Central memory CD8-positive, alpha-beta T cell (primary cell): ENCODE data around the gene BIRC7.

Experiments
- ATAC-seq: fragments of 150-1000 bp; cut with Tn5 transposase; replicated peaks from 2 replicates; pipeline ENCODE4 v1.10.0; 2022; ENCODE audit warnings: mild to moderate bottlenecking, moderate FRiP score, moderate number of reproducible peaks; ENCODE audit not compliant: poor library complexity, severe bottlenecking; ENCODE audit errors: extremely low read depth
- DNase-seq, 2 donors: peaks; one replicate each; pipeline ENCODE4 v3.0.0; 2021; ENCODE audit warnings: low spot score in 2 of 2
- H3K27ac Mint-ChIP-seq: one replicate; pipeline ENCODE4 v1.8.0; 2022; ENCODE audit warnings: low read depth, mild to moderate bottlenecking, moderate library complexity, mixed read lengths
- H3K27me3 Mint-ChIP-seq: one replicate; pipeline ENCODE4 v1.8.0; 2022; ENCODE audit warnings: mixed read lengths
- H3K36me3 Mint-ChIP-seq: one replicate; pipeline ENCODE4 v1.8.0; 2022; ENCODE audit warnings: mild to moderate bottlenecking, moderate library complexity, mixed read lengths; ENCODE audit not compliant: insufficient read depth
- H3K4me1 Mint-ChIP-seq: one replicate; pipeline ENCODE4 v1.8.0; 2022; ENCODE audit warnings: mixed read lengths
- H3K4me3 Mint-ChIP-seq: one replicate; pipeline ENCODE4 v1.8.0; 2022; ENCODE audit warnings: mild to moderate bottlenecking, moderate library complexity, mixed read lengths
- H3K9me3 Mint-ChIP-seq: one replicate; pipeline ENCODE4 v1.8.0; 2022; ENCODE audit warnings: mixed read lengths

BIRC7 gene

DNA sequence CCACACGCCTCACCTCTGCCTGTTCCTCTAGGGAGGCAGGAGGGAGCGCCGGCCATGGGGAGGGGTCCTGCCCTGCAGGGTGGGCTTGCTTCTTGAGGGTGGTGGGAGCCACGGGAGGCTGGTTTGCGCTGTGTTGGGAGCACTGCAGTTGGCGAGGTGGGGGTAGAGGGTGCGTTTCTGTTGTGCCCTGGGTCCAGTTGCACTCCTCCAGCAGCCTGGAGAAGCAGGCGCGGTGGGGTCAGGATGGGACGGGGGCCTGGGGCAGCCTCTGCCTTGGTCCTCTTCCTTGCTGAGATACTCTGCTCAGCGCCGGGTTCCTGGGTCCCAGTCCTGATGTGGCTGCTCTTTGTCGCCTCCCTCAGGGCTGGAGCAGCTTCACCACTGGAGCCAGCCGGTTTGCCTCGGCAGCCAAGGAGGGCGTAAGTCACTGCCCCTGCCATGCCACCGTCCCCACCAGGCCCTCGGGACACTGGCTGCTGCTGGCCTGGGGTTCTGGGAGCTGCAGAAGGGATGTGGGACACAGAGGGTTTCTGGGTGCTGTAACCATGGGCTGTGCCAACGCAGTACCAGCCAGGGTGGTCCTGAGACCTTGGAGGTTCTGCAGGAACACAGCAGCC, 45.3 kb downstream of the BIRC7 start:
- DNase-seq (no peak), ATAC-seq (no peak)
- Mint-ChIP-seq H3K27ac (no peak overlapping the region), H3K27me3 (no peaks in the 10 kb centered on the region), H3K9me3 (no peaks in the 10 kb centered on the region), H3K4me3 (no peak overlapping the region), H3K4me1 (no peaks in the 10 kb centered on the region), H3K36me3 (peaks cover 22% of the 10 kb centered on the region)

DNA sequence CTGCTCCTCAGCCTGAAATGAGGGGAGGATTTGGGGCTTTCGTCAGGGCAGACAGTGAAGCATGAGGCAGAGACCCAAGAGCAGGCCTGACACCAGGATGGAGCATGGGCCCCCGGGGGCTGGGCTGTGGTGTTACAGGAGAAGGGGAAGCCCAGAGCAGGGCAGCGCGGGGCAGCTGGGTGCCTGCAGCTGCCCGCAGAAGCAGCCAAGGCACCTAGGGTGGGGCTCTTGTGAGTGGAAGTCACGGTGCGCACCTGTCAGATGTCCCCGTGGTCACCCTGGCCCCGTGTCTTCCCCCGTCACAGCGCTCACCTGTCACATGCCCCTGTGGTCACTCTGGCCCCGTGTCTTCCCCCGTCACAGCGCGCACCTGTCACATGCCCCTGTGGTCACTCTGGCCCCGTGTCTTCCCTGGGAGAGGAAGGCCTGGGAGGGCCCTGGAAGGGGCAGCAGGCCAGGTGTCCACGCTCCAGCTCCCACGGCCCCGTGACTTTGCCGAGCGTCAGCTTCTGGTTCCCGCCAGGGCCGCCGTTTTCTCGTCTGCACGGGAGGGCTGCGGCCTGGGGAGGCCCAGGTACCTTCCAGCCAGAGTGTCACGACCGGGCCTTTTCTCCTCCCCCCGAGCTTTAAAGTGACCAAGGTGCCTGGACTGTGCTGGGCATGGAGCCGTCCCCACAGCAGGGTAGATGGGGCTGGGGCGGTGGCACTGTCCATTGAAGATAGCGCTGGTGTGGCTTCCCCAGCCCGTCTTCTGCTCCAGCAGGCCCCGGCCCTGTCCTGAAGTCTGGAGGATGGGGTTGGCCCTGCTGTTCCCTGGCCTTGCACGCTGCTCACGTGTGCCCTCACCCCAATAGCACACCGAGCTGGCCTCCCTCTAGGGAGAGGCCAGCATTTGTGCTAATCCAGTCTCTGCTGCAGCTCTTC, 46.3 kb downstream of the BIRC7 start:
- Mint-ChIP-seq H3K4me3 (no peak overlapping the region), H3K9me3 (no peaks in the 10 kb centered on the region), H3K27ac (no peak overlapping the region), H3K4me1 (no peaks in the 10 kb centered on the region), H3K27me3 (no peaks in the 10 kb centered on the region), H3K36me3 (peaks cover 22% of the 10 kb centered on the region)
- ATAC-seq (no peak), DNase-seq (no peak)

DNA sequence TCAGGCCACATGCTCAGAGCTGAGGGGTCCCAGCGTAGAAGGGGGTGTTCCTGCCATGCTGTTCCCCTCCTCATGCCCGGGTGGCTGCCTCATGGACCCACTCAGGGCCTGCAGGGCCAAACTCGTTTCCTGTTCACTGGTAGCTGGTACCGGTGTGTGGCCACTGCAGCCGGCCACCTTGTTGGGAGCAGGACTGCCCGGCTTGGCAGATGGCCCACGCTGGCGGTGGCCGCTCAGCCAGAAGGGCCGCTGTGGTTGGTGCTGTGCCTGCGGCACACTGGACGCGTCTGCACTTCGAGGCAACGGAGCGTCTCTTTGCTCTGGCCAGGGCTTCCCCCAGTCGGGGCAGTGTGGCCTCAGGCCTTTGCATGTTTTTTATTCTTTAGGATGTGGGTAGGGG, 47.2 kb downstream of the BIRC7 start:
- ATAC-seq: no peak
- Mint-ChIP-seq H3K9me3 (no peaks in the 10 kb centered on the region), H3K4me3 (no peak overlapping the region), H3K27me3 (no peaks in the 10 kb centered on the region), H3K4me1 (no peaks in the 10 kb centered on the region), H3K36me3 (peaks cover 21% of the 10 kb centered on the region), H3K27ac (no peak overlapping the region)
- no peak for DNase-seq

DNA sequence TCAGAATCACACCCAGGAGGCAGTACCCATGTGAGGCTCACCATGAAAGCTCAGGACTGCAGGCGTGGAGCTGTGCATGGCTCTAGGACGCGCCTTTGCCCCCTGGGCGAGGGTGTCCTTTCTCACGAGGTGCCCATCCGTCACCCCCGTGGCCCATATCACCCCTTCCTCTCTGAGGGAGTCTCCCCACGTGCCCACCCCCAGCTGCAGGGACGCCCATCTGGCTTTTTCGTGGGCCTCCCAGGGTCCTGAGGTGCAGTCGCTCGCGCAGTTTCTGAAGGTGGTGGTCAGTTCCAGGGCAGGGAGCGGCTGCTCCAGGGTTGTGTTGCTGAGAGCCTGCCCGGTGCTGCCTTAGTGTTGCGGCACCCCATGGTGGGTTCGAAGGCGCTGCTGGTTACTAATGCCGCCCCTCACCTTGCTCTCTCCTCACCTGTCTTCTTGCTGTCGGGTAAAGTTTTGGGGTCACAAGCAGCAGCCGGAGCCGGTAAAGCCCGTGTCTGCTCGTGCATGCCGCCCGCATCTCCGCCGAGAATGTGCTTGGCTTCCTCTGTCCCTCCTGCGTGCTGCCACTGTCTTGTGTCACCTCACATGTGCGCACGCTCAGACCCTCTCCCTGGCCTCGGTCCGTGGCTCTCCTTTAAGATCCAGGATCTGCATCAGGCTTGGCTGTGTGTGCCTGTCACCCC, 47.8 kb downstream of the BIRC7 start:
- no peaks in the 10 kb centered on the region for H3K4me1 Mint-ChIP-seq
- no peaks in the 10 kb centered on the region for H3K9me3 Mint-ChIP-seq
- no peaks in the 10 kb centered on the region for H3K27me3 Mint-ChIP-seq
- ATAC-seq (no peak), DNase-seq (no peak)
- H3K27ac Mint-ChIP-seq: peak overlapping the region; percentile 55
- peaks cover 21% of the 10 kb centered on the region for H3K36me3 Mint-ChIP-seq
- H3K4me3 Mint-ChIP-seq: peak overlapping the region; percentile 51

DNA sequence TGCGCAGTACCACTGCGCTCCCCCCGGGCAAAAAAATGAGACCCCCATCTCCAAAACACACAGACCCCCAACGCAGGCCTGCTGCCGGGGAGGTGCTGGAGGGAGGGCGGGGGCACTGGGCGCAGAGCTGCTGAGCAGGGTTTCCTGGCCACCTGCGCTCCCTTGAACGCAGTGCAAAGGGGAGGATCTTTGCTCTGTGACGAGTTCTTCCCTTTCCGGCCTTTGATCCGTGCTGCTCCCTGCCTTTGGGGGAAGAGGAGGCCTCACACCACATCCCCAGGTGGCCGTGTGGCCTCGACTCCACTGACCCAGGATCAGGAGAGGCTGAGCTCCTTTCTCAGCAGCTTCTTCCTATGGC, 48.4 kb downstream of the BIRC7 start:
- ATAC-seq (no peak), DNase-seq (no peak)
- Mint-ChIP-seq H3K36me3 (peaks cover 23% of the 10 kb centered on the region), H3K27ac (peak overlapping the region; percentile 55), H3K4me1 (no peaks in the 10 kb centered on the region), H3K27me3 (no peaks in the 10 kb centered on the region), H3K9me3 (no peaks in the 10 kb centered on the region), H3K4me3 (peak overlapping the region; percentile 51)

DNA sequence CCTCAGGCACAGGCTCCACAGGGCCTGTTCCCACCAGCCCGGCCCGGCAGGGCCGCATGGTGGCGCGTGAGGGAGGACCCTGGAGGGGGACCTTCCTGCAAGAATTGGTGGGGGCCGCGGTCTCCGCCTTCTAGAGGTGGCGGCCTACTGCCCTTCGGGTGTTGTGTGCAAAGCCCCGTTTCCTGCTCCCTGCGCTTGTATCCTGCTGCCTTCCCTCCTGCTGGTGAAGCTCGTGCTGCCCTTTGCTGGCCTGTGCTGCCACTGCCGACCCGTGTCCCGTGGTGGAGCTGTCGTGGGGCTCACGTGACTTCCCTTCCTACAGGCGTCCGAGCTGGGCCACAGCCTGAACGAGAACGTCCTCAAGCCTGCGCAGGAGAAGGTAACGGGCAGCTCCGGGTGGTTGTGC, 48.8 kb downstream of the BIRC7 start:
- peak overlapping the region; percentile 51 for H3K4me3 Mint-ChIP-seq
- DNase-seq: no peak

DNA sequence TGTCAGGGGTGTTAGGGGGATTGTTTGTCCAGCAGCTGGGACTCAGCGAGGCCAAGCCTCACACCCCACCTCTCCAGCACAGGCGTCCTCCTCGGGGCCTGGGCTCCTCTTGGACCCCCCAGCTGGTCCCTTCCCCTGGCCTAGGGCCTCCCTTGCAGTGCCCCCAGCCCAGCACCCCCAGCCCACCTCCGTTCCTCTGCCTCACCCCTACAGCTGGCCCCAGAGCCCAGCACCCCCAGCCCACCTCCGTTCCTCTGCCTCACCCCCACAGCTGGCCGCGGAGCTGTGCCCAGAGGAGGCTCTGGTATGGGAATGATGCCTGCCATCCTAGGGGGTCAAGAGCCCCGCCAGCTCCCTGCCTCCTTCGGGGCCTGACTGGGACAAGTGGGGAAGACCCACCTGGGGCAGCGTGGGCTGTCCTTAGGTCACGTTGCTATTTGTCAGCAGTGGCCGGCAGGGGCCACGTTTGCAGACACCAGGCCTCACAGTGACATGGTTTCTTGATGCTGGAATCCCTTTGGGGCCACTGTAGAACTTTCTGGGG, 49.3 kb downstream of the BIRC7 start:
- DNase-seq (no peak), ATAC-seq (no peak)
- H3K4me1 Mint-ChIP-seq: no peaks in the 10 kb centered on the region
- H3K4me3 Mint-ChIP-seq: peak overlapping the region; percentile 51
- no peak overlapping the region for H3K27ac Mint-ChIP-seq
- no peaks in the 10 kb centered on the region for H3K27me3 Mint-ChIP-seq
- peaks cover 20% of the 10 kb centered on the region for H3K36me3 Mint-ChIP-seq
- no peaks in the 10 kb centered on the region for H3K9me3 Mint-ChIP-seq

More for the DNA sequence above, 48.8 kb downstream of the BIRC7 start:
- H3K27me3 Mint-ChIP-seq: no peaks in the 10 kb centered on the region
- peaks cover 18% of the 10 kb centered on the region for H3K36me3 Mint-ChIP-seq
- no peaks in the 10 kb centered on the region for H3K4me1 Mint-ChIP-seq
- ATAC-seq: no peak
- no peak overlapping the region for H3K27ac Mint-ChIP-seq
- no peaks in the 10 kb centered on the region for H3K9me3 Mint-ChIP-seq

DNA sequence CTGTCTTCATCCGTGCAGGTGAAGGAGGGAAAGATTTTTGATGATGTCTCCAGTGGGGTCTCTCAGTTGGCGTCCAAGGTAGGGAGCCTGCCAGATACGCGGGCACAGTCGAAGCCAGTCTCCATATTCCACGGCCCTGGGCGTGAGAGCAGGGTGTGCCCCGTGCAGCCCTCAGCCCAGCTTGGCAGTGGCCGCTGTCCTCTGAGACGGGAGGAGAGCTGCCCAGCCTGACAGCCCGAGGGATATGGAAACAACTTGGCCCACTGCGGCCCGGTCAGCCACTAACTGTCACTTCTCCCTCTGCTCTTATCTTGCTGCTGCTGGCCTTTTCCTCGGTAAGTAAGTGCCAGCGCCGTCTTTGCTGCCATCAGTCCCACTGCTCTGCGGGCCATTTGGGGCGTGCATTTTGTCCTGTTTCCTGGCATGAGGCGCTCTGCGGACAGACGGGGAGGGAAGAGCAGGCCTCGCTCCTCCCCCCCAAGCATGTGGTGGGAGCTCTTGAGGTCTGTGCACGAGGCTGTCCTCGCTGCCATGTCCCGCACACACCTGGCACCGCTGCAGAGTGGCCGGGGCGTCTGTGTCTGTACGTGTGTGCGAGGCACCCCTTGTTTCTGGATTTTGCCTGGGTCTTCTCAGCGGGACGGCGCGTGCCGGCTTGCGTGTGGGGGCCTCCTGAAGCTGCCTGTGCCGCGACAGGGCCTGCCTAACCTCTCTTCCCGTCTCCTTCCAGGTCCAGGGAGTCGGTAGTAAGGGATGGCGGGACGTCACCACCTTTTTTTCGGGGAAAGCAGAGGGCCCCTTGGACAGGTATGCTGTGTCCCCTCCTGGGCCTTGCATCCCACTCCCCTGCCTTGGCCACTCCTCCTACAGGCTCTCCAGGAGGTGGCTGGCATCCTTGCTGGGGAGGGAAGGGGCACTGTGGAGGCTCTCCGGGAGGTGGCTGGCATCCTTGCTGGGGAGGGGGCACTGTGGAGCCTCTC, 50.2 kb downstream of the BIRC7 start:
- H3K9me3 Mint-ChIP-seq: no peaks in the 10 kb centered on the region
- no peaks in the 10 kb centered on the region for H3K27me3 Mint-ChIP-seq
- H3K4me1 Mint-ChIP-seq: no peaks in the 10 kb centered on the region
- H3K27ac Mint-ChIP-seq: no peak overlapping the region
- ATAC-seq (no peak), DNase-seq (no peak)
- no peak overlapping the region for H3K4me3 Mint-ChIP-seq
- peaks cover 16% of the 10 kb centered on the region for H3K36me3 Mint-ChIP-seq

DNA sequence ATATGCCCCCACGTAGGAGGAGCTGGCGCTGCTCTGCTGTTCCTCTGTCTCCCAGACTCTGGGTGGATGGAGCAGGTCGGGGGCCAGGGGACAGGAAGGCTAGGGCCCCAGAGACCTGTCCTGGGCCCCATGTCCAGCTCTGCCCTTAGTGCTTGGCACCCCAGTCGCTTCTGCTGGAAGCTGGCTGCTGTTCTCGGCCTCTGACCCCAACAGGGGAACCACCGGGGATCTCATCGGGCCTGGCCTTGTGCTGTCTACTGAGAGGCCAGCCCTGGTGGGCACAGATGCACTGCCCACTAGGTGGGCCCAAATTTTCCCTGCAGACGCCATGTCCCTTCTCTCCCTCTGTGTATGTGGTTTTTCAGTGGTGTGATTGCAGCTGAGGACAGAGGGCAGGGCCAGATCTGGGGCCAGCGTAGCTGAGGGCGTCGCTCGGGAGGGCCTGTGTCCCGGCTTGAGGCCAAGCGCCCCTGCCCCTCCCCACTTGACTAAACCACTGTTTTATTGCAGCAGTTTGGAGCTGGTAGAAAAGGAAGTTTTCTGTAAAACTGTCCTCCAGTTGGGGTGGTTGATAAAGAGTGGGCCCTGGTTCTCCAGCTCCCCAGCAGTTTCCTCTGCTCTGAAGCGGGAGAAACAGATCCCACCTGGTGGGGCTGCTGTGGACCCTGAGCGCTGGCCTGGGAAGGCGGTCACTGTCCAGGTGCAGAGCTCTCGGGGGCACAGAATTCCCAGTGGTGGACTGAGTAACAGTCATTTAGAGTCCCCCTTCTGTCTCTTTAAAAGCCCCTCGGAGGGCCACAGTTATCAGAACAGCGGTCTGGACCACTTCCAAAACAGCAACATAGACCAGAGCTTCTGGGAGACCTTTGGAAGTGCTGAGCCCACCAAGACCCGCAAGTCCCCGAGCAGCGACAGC, 51.3 kb downstream of the BIRC7 start:
- Mint-ChIP-seq H3K4me3 (no peak overlapping the region), H3K36me3 (peaks cover 19% of the 10 kb centered on the region), H3K27ac (no peak overlapping the region), H3K9me3 (no peaks in the 10 kb centered on the region), H3K4me1 (no peaks in the 10 kb centered on the region), H3K27me3 (no peaks in the 10 kb centered on the region)
- DNase-seq (no peak), ATAC-seq (no peak)

DNA sequence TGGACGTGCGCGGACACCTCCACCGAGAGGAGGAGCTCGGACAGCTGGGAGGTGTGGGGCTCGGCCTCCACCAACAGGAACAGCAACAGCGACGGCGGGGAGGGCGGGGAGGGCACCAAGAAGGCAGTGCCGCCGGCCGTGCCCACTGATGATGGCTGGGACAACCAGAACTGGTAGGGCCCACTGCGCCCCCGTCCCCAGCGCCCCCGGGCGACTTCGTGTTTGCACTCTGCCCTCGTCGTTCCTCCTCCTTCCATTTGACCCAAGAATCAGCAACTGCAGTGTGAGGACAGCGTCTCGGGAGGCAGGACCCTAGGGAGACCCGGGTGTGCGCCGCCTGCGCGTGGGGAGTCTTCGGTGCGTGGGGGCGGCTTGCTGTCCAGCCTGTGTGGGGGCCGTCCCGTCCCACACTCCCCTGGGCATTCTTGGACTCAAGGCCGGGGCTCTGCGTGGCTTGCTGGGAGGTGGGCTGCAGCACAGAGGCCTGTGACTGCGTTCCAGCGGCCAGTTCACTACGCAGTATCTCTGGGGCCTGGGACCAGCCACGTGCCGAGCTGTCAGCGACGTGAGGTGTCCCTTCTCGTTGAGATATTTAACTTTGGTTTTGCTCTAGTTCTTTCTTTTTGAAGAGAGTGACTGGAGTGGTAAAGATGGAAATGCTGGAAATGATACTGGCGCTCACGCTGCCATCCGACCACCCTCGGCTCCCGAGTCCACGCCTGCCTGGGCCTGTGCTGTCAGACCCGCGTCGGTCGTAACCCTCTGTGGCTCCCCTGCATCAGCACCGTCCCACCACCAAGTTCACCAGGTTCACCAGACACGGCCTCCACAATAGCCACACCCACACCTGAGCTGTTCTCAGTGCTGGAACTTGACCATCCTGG, 52.2 kb downstream of the BIRC7 start:
- Mint-ChIP-seq H3K27me3 (no peaks in the 10 kb centered on the region), H3K4me3 (no peak overlapping the region), H3K9me3 (no peaks in the 10 kb centered on the region), H3K4me1 (no peaks in the 10 kb centered on the region), H3K27ac (no peak overlapping the region), H3K36me3 (peaks cover 21% of the 10 kb centered on the region)
- DNase-seq (no peak), ATAC-seq (no peak)
